Endodermal cell (in vitro differentiated cells): ENCODE measurements around the gene RRP36. TPM values are rescaled to one million over a fixed set of nuclear protein-coding genes. Genes with fewer than 3 reads are reported as not detected.

Experiments
- DNase-seq: peaks from one replicate; pipeline ENCODE4 v3.0.0-alpha.2; 2017
- H3K27ac ChIP-seq: 2 replicates; pipeline ENCODE4 v1.5.1; 2013; ENCODE audit warnings: mild to moderate bottlenecking, low read depth, low read length, moderate library complexity
- H3K27me3 ChIP-seq: 2 replicates; pipeline ENCODE4 v1.6.1; 2013; ENCODE audit warnings: mild to moderate bottlenecking, low read length, moderate library complexity; ENCODE audit not compliant: insufficient read depth, control insufficient read depth, poor library complexity, severe bottlenecking
- H3K36me3 ChIP-seq: 2 replicates; pipeline ENCODE4 v1.7.0; 2013; ENCODE audit warnings: mild to moderate bottlenecking, low read length, moderate library complexity; ENCODE audit not compliant: control insufficient read depth, insufficient read depth
- H3K4me1 ChIP-seq: one replicate; pipeline ENCODE4 v1.7.0; 2013; ENCODE audit warnings: low read length; ENCODE audit not compliant: control insufficient read depth, insufficient read depth
- H3K4me3 ChIP-seq: 2 replicates; pipeline ENCODE4 v1.5.1; 2013; ENCODE audit warnings: mild to moderate bottlenecking, low read length, moderate library complexity
- H3K9ac ChIP-seq: 2 replicates; pipeline ENCODE4 v1.6.1; 2013; ENCODE audit warnings: mild to moderate bottlenecking, low read length, moderate library complexity; ENCODE audit not compliant: poor library complexity, severe bottlenecking; ENCODE audit errors: extremely low read depth
- H3K9me3 ChIP-seq: 2 replicates; pipeline ENCODE4 v1.6.1; 2013; ENCODE audit warnings: mild to moderate bottlenecking, low read length, moderate library complexity; ENCODE audit not compliant: control insufficient read depth
- H3K27ac Mint-ChIP-seq: 2 replicates; pipeline ENCODE4 v1.8.0; 2020; ENCODE audit warnings: mixed read lengths
- H3K27me3 Mint-ChIP-seq: 2 replicates; pipeline ENCODE4 v1.8.0; 2021; ENCODE audit warnings: mild to moderate bottlenecking, mixed read lengths; ENCODE audit not compliant: insufficient read depth
- H3K36me3 Mint-ChIP-seq: 2 replicates; pipeline ENCODE4 v1.8.0; 2020; ENCODE audit warnings: low read depth, mixed read lengths
- H3K4me1 Mint-ChIP-seq: 2 replicates; pipeline ENCODE4 v1.8.0; 2020; ENCODE audit warnings: mixed read lengths
- H3K4me3 Mint-ChIP-seq: 2 replicates; pipeline ENCODE4 v1.8.0; 2020; ENCODE audit warnings: mild to moderate bottlenecking, moderate library complexity, mixed read lengths
- H3K9me3 Mint-ChIP-seq: 2 replicates; pipeline ENCODE4 v1.8.0; 2020; ENCODE audit warnings: mild to moderate bottlenecking, mixed read lengths
- CTCF ChIP-seq: fragments of 200-600 bp; sonication (generic); conservative IDR thresholded peaks from 2 replicates; pipeline ENCODE4 v1.5.0; 2021; ENCODE audit warnings: antibody characterized with exemption, mild to moderate bottlenecking
- WGBS, 2 experiments: methylation state at CpG; one replicate each; pipeline versions ENCODE4 v1.1.5 to v1.1.7; 2013; ENCODE audit warnings: missing lambda C conversion rate in 2 of 2, mixed read lengths in 1 of 2; ENCODE audit not compliant: insufficient coverage in 1 of 2, insufficient read length in 1 of 2; 5-methylcytosine and 5-hydroxymethylcytosine counted together
- total RNA-seq, 2 donors: library from RNA; stranded (reverse); fragmentation: NEBNext Ultra II Directional in 1 of 2; extraction: Animal tissue kit (Norgen Biotek cat#: 25700) in 1 of 2; gene quantifications; 2 replicates in 1 of 2; 3 replicates in 1 of 2; pipeline ENCODE4 v1.2.1, GENCODE V29; 2021

The RRP36 gene
- total RNA-seq, 2 donors from 2014 or later, result 76.9 to 80.6 TPM

GRCh38 chr6:43035495-43036194 lies 14.2 kb downstream of the RRP36 start:
- H3K4me1 ChIP-seq, result no peaks in the 10 kb centered on the region
- no peaks in the 10 kb centered on the region for H3K9me3 Mint-ChIP-seq
- no peaks in the 10 kb centered on the region for H3K27me3 ChIP-seq
- H3K36me3 ChIP-seq, result peaks cover 66% of the 10 kb centered on the region
- peaks cover 81% of the 10 kb centered on the region for H3K36me3 Mint-ChIP-seq
- no peak for DNase-seq
- WGBS, 2 experiments, result 78 to 87% methylated on average over 4 of the region's 4 CpGs
- peak overlapping the region; percentile 41 for H3K27ac ChIP-seq
- H3K27me3 Mint-ChIP-seq, result no peaks in the 10 kb centered on the region
- H3K9ac ChIP-seq, result no peak overlapping the region
- H3K9me3 ChIP-seq, result no peaks in the 10 kb centered on the region
- no peaks in the 10 kb centered on the region for H3K4me1 Mint-ChIP-seq
- no peak overlapping the region for H3K4me3 Mint-ChIP-seq
- TF ChIP-seq CTCF, result no peak
- H3K27ac Mint-ChIP-seq, result no peak overlapping the region
- no peak overlapping the region for H3K4me3 ChIP-seq

- no peak for TF ChIP-seq CTCF
- Histone ChIP-seq H3K4me3 (no peak overlapping the region), H3K27me3 (no peaks in the 10 kb centered on the region), H3K36me3 (peaks cover 71% of the 10 kb centered on the region), H3K4me1 (no peaks in the 10 kb centered on the region), H3K9me3 (no peaks in the 10 kb centered on the region), H3K27ac (no peak overlapping the region), H3K9ac (no peak overlapping the region)
- 90% methylated on average over 3 to 9 of the region's 9 CpGs for WGBS, 2 experiments
- Mint-ChIP-seq H3K27me3 (no peaks in the 10 kb centered on the region), H3K36me3 (peaks cover 79% of the 10 kb centered on the region), H3K4me3 (no peak overlapping the region), H3K4me1 (no peaks in the 10 kb centered on the region), H3K9me3 (no peaks in the 10 kb centered on the region), H3K27ac (no peak overlapping the region)
- no peak for DNase-seq
Observed at GRCh38 chr6:43036712-43037111, 15.3 kb downstream of the RRP36 start.

GRCh38 chr6:43037197-43037596 lies 15.8 kb downstream of the RRP36 start:
- Mint-ChIP-seq H3K4me1 (no peaks in the 10 kb centered on the region), H3K27ac (no peak overlapping the region), H3K27me3 (no peaks in the 10 kb centered on the region), H3K36me3 (peaks cover 76% of the 10 kb centered on the region), H3K9me3 (no peaks in the 10 kb centered on the region), H3K4me3 (no peak overlapping the region)
- Histone ChIP-seq H3K36me3 (peaks cover 66% of the 10 kb centered on the region), H3K9me3 (no peaks in the 10 kb centered on the region), H3K4me1 (no peaks in the 10 kb centered on the region), H3K9ac (no peak overlapping the region), H3K27me3 (no peaks in the 10 kb centered on the region), H3K4me3 (no peak overlapping the region), H3K27ac (no peak overlapping the region)
- peak; percentile 47 for TF ChIP-seq CTCF
- no peak for DNase-seq
- 82 to 100% methylated on average over 1 to 5 of the region's 5 CpGs for whole genome bisulfite sequencing, 2 experiments
